Stimulated activated CD4-positive, alpha-beta T cell treated with anti-CD3 and anti-CD28 coated beads, TNF-alpha, amount 100 ng/mL, for 24 hours (primary cell): ENCODE data around the gene MRPL58.
"Not testable (repeated sequence)": the region's sequence is repeated elsewhere in the genome, so short reads cannot be mapped to it uniquely, and the experiment has no call there.

ENCODE experiments used
- DNase-seq, 3 experiments: peaks; one replicate each; pipeline ENCODE4 v3.0.0-alpha.2; 2020; ENCODE audit warnings: low read depth in 3 of 3

MRPL58 gene

DNA sequence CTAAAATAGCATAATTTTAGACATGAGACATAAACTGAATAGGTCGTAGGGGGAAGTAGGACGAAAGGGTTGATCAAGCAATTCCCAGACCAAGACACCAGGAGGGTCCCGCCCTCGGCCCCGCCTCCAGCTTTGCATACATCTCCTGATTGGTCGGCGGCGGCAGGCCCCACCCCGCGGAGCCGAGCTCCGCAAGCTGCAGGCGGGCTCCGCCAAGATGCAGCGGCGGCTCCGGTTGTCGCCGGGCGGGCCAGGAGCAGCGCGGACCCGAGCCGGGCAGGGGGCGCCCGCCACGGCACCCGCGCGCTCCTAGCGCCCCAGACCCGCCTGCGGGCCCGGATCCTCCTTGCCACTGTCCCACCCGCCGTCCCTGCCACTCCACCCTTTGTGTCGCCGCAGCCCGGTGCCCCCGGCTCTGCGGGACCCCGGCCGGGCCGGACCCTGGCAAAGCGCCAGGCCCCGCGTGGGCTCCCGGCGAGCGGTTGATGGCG is 25.0 kb upstream of the MRPL58 start, which contains the start of gene CDR2L:
TSS of gene CDR2L (plus strand) at position 215 of the 491 bp plus-strand sequence. CDS start 412 bp downstream, outside the sequence.
- peak; percentile 82 to 94 (median 85) for DNase-seq

DNA sequence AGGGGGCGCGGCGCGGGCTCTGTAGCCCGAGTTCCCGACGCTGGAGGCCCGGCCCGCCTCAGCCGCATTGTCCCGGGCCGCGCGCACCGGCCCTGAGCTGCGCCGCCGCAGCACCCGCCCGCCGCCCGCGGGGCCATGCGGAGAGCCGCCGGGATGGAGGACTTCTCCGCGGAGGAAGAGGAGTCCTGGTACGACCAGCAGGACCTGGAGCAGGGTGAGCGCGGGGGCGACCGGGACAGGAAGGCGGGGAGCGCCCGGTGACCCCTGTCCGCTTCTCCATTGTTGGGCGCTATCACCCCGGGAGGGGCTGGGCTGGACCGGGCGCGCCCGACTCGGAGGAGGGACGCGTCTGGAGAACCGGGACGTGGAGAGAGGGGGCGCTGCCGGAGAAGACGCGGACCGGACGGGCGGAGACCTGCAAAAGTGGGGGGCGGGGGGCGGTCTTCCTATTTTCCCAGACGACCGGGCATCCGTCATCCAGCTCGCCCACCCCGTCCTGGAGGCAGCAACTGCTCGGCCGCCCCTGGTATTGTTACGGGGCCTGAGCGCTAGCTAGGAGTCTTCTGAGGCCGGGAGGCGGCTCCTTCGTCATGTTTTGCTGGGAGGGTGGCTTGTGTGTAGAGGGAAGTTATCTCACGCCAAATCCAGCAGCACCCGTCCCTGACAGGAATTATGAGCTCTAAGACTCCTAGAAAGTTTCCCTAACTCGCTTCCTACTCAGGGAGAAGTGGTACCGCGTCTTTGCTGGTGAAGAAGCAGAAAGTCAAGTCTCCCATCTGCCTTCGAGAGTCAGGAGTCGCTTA is 24.4 kb upstream of the MRPL58 start:
- peak in 1 of 3 experiments; percentile 12 for DNase-seq

DNA sequence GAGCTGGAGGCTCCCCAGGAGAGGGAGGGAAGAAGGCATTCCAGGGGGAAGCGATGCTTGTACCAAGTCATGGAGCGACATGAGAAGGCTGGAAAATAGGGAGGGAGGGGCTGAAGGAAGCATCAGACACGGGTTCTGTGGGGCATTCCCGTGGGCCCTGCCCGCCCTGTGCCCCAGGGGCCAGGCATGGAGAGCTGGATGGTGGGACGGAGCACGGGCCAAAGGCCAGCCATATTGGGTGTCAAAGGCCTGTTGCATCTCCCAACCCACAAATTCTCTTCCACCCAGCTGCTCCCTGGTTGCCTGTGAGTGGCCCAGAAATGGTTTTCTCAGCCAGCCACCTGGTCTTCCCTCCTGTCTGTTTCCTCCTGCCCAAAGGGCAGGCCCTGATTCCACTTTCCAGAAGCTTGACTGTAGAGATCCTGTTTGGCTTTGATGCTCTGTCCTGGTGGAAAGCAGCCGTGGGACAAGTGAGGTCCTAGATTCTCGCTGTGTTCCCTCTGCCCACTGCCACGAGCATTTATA is 21.8 kb upstream of the MRPL58 start:
- DNase-seq = no peak

DNA sequence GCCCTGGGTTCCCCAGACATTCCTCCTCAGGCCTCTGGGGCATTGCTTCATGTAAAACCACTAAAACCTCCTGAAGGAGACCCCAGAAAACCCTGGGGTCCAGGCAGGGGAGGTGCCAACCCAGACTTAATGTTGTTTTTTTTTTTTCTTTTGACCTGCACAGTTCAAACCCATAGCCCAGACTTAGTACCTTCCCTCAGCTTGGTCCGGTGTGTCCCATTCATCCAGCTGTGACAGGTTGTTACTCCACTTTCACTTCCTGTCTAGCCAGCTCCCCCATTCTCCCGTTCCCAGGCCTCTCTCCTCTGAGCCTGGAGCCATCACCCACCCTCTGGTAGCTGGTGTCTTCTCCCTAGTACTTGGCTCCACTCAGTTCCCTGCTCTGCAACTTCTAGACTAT is 20.2 kb upstream of the MRPL58 start:
- DNase-seq = no peak

DNA sequence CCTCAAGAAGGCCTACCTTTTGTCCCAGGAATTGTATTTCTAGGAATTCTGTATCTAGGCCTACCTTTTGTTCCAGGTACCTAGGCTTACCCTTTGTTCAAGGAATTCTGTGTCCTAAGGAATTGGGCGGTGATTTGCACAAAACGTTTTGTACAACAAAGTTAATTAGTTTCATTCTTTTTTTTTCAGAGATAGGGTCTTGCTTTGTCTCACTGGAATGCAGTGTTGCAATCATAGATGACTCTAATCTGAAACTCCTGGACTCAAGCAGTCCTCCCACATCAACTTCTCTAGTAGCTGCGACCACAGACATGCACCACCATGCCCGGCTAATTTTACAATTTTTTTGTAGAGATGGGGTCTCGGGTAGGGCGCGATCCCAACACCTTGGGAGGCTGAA is 18.0 kb upstream of the MRPL58 start:
- DNase-seq = no peak

DNA sequence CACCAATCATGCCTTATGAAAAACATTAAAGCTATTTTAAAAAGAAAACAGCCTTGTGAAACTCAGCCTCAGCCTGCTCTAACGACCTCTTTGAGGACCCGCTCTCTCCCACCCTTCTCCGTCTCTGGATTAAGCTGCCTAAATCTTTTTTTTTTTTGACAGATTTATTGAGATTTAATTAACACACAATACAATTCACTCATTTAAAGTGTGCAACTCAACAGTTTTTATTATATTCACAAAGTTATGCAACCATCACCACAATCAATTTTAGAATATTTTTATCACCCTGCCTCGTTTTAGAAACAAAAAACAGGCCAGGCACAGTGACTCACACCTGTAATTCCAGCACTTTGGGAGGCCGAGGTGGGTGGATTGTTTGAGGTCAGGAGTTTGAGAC is 16.6 kb upstream of the MRPL58 start:
- no peak for DNase-seq

DNA sequence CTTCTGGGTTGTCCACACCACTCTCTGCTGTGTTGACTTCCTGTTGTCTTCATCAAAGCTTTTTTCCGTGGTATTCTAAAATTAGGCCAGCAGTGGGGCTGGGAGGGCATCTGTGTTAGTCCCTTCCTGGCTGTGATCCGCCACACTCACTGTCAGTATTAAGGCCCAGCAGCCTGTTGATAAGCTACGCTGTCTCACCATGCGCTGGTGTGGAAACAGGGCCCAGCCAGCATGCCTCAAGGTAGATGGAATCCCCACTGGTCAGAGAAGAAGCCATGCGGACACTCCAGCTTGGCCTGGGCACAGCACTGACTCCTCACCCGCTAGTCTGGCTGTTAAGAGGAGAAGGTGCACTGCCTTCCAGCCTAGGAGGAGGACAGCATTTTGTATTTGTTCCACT is 13.7 kb upstream of the MRPL58 start:
- no peak for DNase-seq

DNA sequence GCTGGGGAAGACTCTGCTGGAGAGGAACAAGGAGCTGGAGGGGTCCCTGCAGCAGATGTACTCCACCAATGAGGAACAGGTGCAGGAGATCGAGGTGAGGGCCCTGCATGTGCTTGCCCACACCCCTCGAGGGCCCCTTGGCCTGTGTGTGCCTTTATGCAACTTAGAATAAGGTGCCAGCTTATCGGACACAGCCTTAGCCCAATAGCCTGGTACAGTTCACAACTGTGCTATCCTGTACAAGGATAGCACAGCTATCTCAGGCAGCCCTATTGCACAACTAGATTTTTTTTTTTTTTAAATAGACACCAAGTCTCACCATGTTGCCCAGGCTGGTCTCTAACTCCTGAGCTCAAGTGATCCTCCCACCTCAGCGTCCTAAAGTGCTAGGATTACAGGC is 12.9 kb upstream of the MRPL58 start:
- DNase-seq = no peak

DNA sequence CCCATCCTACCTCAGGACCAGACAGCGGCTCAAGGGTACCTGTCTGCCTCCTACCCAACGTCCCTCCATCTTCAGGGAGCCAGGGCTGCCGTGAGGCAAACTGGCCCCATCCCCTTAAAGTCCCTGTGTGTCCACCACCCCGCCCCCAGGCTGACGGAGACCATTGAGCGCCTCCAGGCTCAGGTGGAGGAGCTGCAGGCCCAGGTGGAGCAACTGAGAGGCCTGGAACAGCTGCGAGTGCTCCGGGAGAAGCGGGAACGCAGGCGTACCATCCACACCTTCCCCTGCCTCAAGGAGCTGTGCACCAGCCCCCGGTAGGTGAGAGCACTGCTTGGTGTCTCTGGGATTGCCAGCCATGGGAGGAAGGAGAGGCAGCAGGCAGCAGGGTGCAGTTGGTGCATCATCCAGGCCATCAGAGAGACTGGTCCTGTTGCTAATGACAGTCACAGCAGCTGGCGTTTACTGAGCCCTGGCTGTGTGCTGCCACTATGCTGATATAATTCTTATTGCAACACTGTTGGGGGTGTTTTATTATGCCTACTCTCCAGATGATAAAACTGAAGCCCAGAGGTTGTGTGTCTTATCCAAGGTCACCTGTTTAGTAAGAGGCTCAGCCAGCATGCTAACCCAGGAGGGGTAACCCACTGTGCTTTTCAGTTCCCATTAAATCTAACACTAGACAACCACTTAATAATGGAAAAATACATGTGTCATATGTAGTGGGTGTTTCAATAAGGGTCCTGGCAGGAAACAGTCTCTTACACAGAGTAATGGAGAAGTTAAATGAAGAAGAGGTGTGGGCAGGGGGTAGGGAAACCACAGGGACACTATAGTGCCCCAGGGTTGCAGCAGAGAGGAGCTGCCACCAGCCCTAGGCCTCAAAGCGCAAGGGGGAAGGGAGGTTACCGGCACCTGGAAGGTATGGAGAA is 10.3 kb upstream of the MRPL58 start:
- no peak for DNase-seq

DNA sequence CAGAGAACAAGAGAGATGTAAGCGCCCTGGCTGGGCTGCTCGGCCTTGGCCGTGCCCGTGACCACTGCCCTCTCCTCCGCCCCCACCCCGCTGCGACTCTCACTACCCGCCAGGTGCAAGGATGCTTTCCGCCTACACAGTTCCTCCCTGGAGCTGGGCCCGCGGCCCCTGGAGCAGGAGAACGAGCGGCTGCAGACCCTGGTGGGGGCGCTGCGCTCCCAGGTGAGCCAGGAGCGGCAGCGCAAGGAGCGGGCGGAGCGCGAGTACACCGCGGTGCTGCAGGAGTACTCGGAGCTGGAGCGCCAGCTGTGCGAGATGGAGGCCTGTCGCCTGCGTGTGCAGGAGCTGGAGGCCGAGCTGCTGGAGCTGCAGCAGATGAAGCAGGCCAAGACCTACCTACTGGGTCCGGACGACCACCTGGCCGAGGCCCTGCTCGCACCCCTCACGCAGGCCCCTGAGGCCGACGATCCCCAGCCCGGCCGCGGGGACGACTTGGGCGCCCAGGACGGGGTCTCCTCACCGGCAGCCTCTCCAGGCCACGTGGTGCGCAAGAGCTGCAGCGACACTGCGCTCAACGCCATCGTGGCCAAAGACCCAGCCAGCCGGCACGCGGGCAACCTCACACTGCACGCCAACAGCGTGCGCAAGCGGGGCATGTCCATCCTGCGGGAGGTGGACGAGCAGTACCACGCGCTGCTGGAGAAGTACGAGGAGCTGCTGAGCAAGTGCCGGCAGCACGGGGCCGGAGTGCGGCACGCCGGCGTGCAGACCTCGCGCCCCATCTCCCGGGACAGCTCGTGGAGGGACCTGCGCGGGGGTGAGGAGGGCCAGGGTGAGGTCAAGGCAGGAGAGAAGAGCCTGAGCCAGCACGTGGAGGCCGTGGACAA is 9.2 kb upstream of the MRPL58 start:
- no peak for DNase-seq

DNA sequence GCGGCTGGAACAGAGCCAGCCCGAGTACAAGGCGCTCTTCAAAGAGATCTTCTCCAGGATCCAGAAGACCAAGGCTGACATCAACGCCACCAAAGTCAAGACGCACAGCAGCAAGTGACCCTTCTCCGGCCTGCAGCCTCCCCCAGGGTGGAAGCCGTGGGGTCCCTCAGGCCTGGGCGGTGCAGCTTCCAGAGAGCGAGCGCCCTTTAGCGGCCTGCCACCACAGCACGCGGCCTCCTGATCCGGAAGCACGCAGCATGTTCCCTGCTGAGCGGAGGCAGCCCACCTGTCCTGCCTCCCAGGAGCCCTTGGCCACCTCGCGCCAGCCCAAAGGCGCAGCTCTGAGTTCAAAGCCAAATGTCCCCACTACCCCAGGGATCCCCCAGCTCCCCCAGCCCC is 8.5 kb upstream of the MRPL58 start:
- DNase-seq = no peak

DNA sequence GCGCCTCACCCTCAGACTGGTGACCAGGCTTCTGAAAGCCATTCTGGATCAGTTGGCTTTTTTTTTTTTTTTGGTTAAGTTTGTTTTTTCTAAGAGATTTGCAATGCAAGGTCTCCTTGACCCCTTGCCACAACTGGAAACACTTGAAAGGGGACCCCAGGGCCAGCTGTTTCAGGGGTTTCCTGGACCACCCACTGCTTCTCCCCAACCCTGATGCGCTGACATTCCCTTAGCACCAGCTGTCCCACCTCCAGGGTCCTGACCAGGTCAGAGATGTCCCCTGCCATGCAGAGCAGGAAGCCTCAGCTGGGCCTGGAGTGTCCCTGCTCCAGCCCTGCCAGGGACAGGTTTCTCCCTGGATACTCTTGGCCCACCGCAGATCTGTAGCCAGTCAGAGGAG is 8.1 kb upstream of the MRPL58 start:
- no peak for DNase-seq

DNA sequence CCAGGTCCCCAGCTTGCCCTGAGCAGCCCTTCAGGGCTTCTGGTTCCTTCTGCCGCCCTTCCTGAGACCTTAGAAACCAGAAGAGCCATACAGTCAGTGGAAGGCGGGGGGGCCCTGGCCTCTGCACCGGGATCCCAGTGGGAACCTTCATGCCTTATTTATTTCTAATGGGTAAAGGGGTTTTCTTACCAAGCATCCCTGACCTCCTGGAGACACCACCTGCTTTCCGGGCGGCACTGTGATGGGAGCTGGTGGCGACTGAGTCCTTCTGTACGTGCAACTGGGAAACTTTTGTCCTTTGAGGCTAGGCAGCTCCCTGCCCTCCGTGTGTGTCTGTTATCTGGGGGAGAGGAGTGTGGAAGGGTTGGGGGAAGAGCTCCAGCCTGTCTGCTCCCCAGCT is 7.2 kb upstream of the MRPL58 start:
- DNase-seq = no peak

DNA sequence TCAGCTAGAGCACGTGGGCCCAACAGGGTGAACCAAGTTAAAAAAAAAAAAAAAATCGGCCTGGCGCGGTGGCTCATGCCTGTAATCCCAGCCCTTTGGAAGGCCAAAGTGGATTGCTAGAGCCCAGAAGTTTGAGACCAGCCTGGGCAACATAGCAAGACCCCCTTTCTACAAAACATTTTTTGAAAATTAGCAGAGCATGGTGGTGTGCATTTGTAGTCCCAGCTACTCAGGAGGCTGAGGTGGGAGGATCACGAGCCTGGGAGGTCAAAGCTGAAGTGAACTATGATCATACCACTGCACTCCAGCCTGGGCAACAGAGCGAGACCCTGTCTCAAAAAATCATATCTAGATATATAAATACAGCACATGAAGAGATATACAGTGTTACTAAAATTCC is 6.4 kb upstream of the MRPL58 start:
- DNase-seq = not testable (repeated sequence)

DNA sequence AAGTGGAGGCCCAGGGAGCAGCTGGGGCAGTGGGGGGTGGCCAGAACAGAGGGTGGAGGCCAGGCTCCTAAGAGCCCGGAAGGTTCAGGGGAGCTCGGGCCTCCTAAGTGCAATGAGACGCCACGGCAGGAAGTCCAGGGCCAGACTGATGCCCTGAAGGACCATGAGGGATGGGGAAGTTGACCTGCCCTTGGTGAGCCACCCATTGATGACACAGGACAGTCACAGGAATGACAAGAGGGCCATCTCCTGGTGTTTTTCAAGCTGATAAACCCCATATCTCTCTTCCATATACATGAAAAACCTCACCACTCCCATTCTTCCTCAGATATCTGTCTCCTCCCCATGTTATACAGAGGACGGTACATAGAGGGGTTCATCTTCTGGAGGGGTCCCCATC is 5.8 kb upstream of the MRPL58 start:
- no peak for DNase-seq

DNA sequence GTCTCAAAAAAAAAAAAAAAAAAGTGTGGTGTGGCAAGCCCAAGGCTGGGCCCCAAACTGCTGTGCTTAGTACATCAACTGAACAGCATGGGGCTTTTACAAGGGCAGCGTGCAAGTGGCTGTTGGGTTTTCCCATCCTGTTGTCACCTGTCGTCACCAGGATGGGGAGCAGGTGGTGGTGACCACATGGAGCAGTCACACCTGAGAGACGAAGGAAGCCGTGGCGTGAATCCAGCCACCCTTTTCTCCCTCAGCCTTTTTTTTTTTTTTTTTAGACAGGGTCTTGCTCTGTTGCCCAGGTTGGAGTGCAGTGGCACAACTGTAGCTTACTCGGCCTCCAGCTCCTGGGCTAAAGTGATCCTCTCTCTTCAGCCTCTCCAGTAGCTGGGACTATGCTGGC is 4.1 kb upstream of the MRPL58 start:
- no peak for DNase-seq

DNA sequence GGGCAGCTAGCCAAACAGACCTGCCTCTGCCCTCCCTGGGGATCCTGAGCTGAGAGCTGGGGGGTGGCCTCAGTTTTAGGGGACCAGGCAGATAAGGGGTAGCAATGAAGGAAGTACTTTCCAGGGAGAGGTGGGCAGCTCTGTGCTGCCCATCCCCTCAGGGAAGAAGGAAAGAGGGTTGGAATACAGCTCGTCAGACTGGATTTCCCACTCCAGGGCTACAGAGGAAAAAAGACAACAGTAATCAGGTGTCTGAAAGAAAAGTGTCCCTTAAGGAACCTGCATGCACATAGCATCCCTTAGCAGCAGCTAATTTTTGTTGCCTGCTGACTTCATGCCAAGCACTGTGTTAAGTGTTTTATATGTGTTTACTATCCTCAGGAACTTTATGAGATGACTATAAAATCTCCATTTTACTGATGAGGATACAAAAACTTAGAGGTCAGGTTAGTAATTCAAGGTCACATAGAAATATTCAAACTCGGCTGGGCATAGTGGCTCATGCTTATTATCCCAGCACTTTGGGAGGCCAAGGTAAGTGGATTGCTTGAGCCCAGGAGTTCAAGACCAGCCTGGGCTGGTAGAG is 3.2 kb upstream of the MRPL58 start:
- DNase-seq = no peak

DNA sequence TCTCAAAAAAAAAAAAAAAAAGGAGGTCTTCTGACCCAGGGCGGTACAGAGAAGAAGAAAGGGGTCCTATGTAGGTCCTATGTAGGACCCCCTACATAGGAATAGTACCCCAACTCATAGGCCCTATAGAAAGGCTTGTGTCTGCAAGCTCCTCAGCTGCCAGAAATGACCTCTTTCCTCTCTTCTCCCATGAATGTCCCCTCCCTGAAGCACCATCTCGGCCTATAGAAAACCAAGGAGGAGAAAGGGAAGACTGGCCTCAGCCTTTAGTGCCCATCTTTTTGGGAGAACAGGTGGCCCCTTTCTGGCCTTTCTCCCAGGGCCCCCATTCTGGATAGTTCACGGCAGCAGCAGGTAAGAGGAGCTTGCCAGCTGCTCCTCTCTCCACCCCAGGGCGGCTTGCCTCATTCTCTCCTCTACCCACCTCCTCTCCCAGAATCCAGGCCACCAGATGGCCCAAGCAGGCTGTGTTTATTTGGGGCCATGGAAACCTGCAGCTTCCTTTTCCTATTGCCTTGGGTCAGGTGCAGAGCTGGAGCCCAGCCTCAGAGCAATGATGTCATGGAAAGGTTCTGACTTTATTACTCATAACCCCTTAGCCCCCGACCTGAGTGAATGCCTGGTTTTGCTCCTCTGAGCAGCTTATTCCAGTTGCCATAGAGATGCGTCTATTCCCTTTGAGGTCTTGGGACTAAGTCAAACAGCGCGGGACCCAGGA is 1.6 kb upstream of the MRPL58 start:
- no peak for DNase-seq

DNA sequence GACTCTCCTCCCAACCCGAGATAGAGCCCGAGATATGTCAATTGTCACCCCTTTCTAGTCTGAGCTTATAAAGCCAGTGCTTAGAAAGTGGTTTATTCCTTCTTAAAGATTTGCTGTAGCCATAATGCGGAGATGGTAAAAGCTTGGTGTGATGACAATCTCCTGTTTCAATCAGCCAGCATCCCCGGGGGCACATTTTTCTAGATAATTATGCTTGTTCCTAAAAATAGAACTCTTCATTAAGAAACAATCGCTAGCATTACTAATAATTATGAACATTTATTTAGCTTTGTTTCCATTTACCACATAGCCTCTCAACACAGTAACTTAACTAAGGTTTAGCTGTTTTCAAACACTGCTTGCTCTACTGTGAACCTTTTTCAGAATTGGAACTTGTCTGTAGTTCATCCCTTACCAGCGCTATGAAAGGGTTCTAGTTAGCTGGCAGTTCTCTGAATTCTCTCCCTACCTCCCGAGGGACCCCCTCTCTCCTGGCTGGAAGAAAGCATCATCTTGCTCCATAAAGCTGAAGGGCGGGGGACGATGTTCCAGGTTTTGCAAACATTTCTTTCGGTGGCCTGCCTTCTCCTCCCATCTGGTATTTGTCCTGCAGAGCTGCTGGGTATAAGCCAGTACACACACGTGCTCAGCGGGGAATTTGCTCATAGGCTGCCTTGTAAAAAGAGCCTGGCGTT is 922 bp upstream of the MRPL58 start:
- no peak for DNase-seq

DNA sequence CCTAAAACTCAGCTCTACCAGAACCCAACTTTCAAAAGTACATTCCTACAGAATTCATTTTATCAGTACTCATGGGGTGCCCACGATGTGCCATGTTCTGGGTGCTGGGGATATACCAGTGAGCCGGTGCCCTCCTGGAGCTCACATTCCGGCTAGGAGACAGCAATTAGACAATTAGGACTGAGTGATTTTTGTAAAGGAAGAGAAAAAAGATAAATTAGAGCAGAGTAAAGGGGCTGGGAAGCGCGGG is 449 bp upstream of the MRPL58 start:
- no peak for DNase-seq
